HUES48 (cell line): ENCODE measurements around the gene CR1.
"Not testable (repeated sequence)": the region's sequence is repeated elsewhere in the genome, so short reads cannot be mapped to it uniquely, and the experiment has no call there.

Source experiments
- H3K27ac ChIP-seq: one replicate; pipeline ENCODE4 v1.7.0; 2013; ENCODE audit warnings: low read depth, low read length, inconsistent platforms
- H3K27me3 ChIP-seq: 2 replicates; pipeline ENCODE4 v1.6.1; 2013; ENCODE audit warnings: mild to moderate bottlenecking, low read length; ENCODE audit not compliant: control insufficient read depth, insufficient read depth
- H3K36me3 ChIP-seq: 2 replicates; pipeline ENCODE4 v1.6.1; 2013; ENCODE audit warnings: low read length; ENCODE audit not compliant: control insufficient read depth, insufficient read depth
- H3K4me1 ChIP-seq: 2 replicates; pipeline ENCODE4 v1.6.1; 2013; ENCODE audit warnings: mild to moderate bottlenecking, low read length; ENCODE audit not compliant: control insufficient read depth, insufficient read depth
- H3K4me3 ChIP-seq: 2 replicates; pipeline ENCODE4 v1.5.1; 2013; ENCODE audit warnings: mild to moderate bottlenecking, low read depth, low read length
- H3K9ac ChIP-seq: 2 replicates; pipeline ENCODE4 v1.6.1; 2013; ENCODE audit warnings: mild to moderate bottlenecking, low read depth, low read length, moderate library complexity
- H3K9me3 ChIP-seq: 2 replicates; pipeline ENCODE4 v1.6.1; 2013; ENCODE audit warnings: low read length; ENCODE audit not compliant: control insufficient read depth, insufficient read depth

Gene CR1

GRCh38 chr1:207680590-207681388 lies 184.8 kb downstream of the CR1 start:
- H3K9ac ChIP-seq, H3K9me3 ChIP-seq, H3K4me3 ChIP-seq, H3K36me3 ChIP-seq, H3K27ac ChIP-seq, H3K4me1 ChIP-seq, H3K27me3 ChIP-seq: not testable (repeated sequence)

- not testable (repeated sequence) for H3K9ac ChIP-seq, H3K4me3 ChIP-seq, H3K27ac ChIP-seq, H3K9me3 ChIP-seq, H3K4me1 ChIP-seq, H3K36me3 ChIP-seq, H3K27me3 ChIP-seq
These were observed 187.0 kb downstream of the CR1 start for GRCh38 chr1:207682872-207683434.

- not testable (repeated sequence) for H3K27ac ChIP-seq, H3K9me3 ChIP-seq, H3K27me3 ChIP-seq, H3K9ac ChIP-seq, H3K4me3 ChIP-seq, H3K4me1 ChIP-seq, H3K36me3 ChIP-seq
These were observed 194.6 kb downstream of the CR1 start for GRCh38 chr1:207690551-207690950.

- no peaks in the 10 kb centered on the region for H3K27me3 ChIP-seq
- no peak overlapping the region for H3K27ac ChIP-seq
- H3K4me3 ChIP-seq: no peak overlapping the region
- 0 out of 2 replicates have a peak, but pooled peaks cover 4% of the 10 kb centered on the region for H3K4me1 ChIP-seq
- H3K36me3 ChIP-seq: no peaks in the 10 kb centered on the region
- no peak overlapping the region for H3K9ac ChIP-seq
- H3K9me3 ChIP-seq: no peaks in the 10 kb centered on the region
These were observed 195.1 kb downstream of the CR1 start for GRCh38 chr1:207691010-207691409.
